Astrocyte (in vitro differentiated cells and primary cell): ENCODE data around the gene TMEM115. TPM values are rescaled to one million over a fixed set of nuclear protein-coding genes. Genes with fewer than 3 reads are reported as not detected.
A peak's percentile ranks its signal among the peaks of the same experiment; 100 is the strongest.

Experiments
- DNase-seq: peaks from one replicate; pipeline ENCODE4 v3.0.0-alpha.2; 2010; ENCODE audit warnings: low read depth
- FAIRE-seq: peaks from 2 replicates; lab custom pipeline; 2011; peaks lifted over from hg19 to GRCh38; lab: Jason Lieb, UNC
- H2AFZ ChIP-seq: 2 replicates; pipeline ENCODE4 v1.6.0; 2012; ENCODE audit warnings: low read depth, low read length, inconsistent platforms
- H3K27ac ChIP-seq: 2 replicates; pipeline ENCODE4 v1.5.1; 2011; ENCODE audit warnings: low read depth, low read length, inconsistent platforms
- H3K27me3 ChIP-seq: 2 replicates; pipeline ENCODE4 v1.6.0; 2011; ENCODE audit warnings: low read length, inconsistent platforms; ENCODE audit not compliant: insufficient read depth
- H3K36me3 ChIP-seq: 2 replicates; pipeline ENCODE4 v1.5.1; 2011; ENCODE audit warnings: low read length, inconsistent platforms; ENCODE audit not compliant: insufficient read depth
- H3K4me1 ChIP-seq: 2 replicates; pipeline ENCODE4 v1.5.1; 2011; ENCODE audit warnings: low read length, inconsistent platforms; ENCODE audit not compliant: insufficient read depth
- H3K4me2 ChIP-seq: 2 replicates; pipeline ENCODE4 v1.6.0; 2012; ENCODE audit warnings: low read length, inconsistent platforms
- H3K4me3 ChIP-seq: 2 replicates; pipeline ENCODE4 v1.5.1; 2011; ENCODE audit warnings: low read depth, mild to moderate bottlenecking, low read length, inconsistent platforms; ENCODE audit not compliant: insufficient read depth
- H3K79me2 ChIP-seq: 2 replicates; pipeline ENCODE4 v1.6.0; 2012; ENCODE audit warnings: mild to moderate bottlenecking, low read length, inconsistent platforms; ENCODE audit not compliant: insufficient read depth
- H3K9ac ChIP-seq: 2 replicates; pipeline ENCODE4 v1.6.0; 2012; ENCODE audit warnings: mild to moderate bottlenecking, low read length, inconsistent platforms
- H3K9me3 ChIP-seq: 2 replicates; pipeline ENCODE4 v1.5.1; 2012; ENCODE audit warnings: low read depth, mild to moderate bottlenecking, low read length, inconsistent platforms; ENCODE audit not compliant: insufficient read depth
- H4K20me1 ChIP-seq: 2 replicates; pipeline ENCODE4 v1.6.0; 2012; ENCODE audit warnings: low read length, inconsistent platforms; ENCODE audit not compliant: insufficient read depth
- H3K27ac Mint-ChIP-seq: one replicate; pipeline ENCODE4 v1.8.0; 2021; ENCODE audit warnings: mild to moderate bottlenecking, mixed read lengths; ENCODE audit not compliant: unreplicated experiment
- H3K27me3 Mint-ChIP-seq: one replicate; pipeline ENCODE4 v1.8.0; 2021; ENCODE audit warnings: low read depth, mixed read lengths; ENCODE audit not compliant: unreplicated experiment
- H3K36me3 Mint-ChIP-seq: one replicate; pipeline ENCODE4 v1.8.0; 2021; ENCODE audit warnings: low read depth, mixed read lengths; ENCODE audit not compliant: unreplicated experiment
- H3K4me1 Mint-ChIP-seq: one replicate; pipeline ENCODE4 v1.8.0; 2021; ENCODE audit warnings: low read depth, mixed read lengths; ENCODE audit not compliant: unreplicated experiment
- H3K4me3 Mint-ChIP-seq: one replicate; pipeline ENCODE4 v1.8.0; 2021; ENCODE audit warnings: mild to moderate bottlenecking, moderate library complexity, mixed read lengths; ENCODE audit not compliant: unreplicated experiment
- H3K9me3 Mint-ChIP-seq: one replicate; pipeline ENCODE4 v1.8.0; 2021; ENCODE audit warnings: mild to moderate bottlenecking, mixed read lengths; ENCODE audit not compliant: unreplicated experiment
- EZH2 ChIP-seq: IDR thresholded peaks from 2 replicates; pipeline ENCODE4 v1.6.1; 2012; ENCODE audit warnings: mild to moderate bottlenecking, low read length, inconsistent platforms; ENCODE audit not compliant: insufficient read depth
- total RNA-seq: library from RNA; stranded (reverse); gene quantifications from 2 replicates; pipeline ENCODE4 v1.2.1, GENCODE V29; 2021
- TF ChIP-seq, protein P1 (sequence below): IDR thresholded peaks from 2 replicates; pipeline ENCODE4 v1.5.1; 2011; ENCODE audit warnings: low read depth, mild to moderate bottlenecking, inconsistent platforms, low read length, moderate library complexity; ENCODE audit not compliant: insufficient read depth

Gene TMEM115
- total RNA-seq, 1 donor from 2014 or later = 48.7 TPM

DNA sequence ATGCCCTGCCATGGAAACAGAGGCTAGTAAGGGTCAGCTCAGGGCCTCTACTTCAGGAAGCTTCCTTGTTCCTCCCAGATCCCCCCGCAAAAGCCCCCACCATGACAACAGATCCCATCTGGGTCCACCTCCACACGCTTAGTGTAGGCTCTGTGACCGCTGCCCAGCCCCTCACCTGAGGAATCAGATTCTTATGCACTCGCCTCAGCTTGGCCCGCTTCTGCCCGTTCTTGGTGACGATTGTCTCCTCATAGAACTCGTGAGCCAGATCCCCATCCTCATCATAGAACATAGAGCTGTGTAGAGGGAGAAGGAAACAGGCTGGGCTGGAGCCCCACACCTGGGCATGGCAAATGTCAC is 33.2 kb downstream of the TMEM115 start:
- Histone ChIP-seq H3K36me3 (peaks cover 23% of the 10 kb centered on the region), H3K4me3 (no peak overlapping the region), H3K4me1 (peaks cover 20% of the 10 kb centered on the region), H3K79me2 (peaks cover 36% of the 10 kb centered on the region), H3K9me3 (no peaks in the 10 kb centered on the region), H4K20me1 (peaks cover 18% of the 10 kb centered on the region), H3K27me3 (no peaks in the 10 kb centered on the region), H2AFZ (no peak overlapping the region), H3K27ac (no peak overlapping the region), H3K4me2 (no peak overlapping the region), H3K9ac (no peak overlapping the region)
- peaks cover 10% of the 10 kb centered on the region for H3K36me3 Mint-ChIP-seq
- no peaks in the 10 kb centered on the region for H3K9me3 Mint-ChIP-seq
- peaks cover 14% of the 10 kb centered on the region for H3K4me1 Mint-ChIP-seq
- no peak for TF ChIP-seq EZH2
- TF ChIP-seq, protein P1, sequence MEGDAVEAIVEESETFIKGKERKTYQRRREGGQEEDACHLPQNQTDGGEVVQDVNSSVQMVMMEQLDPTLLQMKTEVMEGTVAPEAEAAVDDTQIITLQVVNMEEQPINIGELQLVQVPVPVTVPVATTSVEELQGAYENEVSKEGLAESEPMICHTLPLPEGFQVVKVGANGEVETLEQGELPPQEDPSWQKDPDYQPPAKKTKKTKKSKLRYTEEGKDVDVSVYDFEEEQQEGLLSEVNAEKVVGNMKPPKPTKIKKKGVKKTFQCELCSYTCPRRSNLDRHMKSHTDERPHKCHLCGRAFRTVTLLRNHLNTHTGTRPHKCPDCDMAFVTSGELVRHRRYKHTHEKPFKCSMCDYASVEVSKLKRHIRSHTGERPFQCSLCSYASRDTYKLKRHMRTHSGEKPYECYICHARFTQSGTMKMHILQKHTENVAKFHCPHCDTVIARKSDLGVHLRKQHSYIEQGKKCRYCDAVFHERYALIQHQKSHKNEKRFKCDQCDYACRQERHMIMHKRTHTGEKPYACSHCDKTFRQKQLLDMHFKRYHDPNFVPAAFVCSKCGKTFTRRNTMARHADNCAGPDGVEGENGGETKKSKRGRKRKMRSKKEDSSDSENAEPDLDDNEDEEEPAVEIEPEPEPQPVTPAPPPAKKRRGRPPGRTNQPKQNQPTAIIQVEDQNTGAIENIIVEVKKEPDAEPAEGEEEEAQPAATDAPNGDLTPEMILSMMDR = no peak
- no peaks in the 10 kb centered on the region for H3K27me3 Mint-ChIP-seq
- DNase-seq (no peak), FAIRE-seq (no peak)
- H3K4me3 Mint-ChIP-seq = peak overlapping the region; percentile 94
- H3K27ac Mint-ChIP-seq = peak overlapping the region; percentile 34

DNA sequence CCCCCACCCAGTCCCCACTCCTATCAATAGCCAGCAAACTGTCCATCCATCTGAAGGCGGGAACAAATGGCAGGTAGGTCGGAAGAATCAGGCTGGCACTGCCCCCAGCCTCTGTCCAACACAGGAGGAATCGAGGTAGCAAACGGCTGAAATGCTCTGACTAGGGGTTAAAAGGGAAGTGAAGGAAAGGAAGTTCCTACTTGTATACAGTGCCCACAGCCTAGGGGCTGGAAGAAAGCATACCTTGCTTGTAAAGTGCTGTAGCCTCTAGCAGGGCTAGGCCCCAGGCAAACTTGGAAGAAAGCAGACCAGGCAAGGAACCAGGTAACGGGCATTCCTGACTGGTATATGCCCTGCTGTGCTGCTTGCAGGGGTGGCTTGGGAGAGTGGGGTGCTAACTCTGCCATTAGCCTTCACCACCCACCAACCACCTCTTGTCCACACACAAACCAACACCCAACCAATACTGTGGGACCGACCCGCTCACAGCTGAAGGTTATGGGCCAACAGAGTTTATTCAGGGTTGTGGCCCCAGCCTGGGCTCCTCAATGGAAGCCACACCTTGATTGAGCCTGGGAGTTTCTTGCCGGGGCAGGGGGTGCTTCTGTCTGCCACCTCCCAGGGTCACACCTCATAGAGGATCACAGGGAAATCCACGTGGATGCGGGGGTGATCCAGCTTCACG is 33.7 kb downstream of the TMEM115 start:
- DNase-seq (no peak), FAIRE-seq (no peak)
- Mint-ChIP-seq H3K36me3 (peaks cover 5% of the 10 kb centered on the region), H3K27me3 (no peaks in the 10 kb centered on the region), H3K27ac (peak overlapping the region; percentile 34), H3K4me3 (no peak overlapping the region), H3K4me1 (peaks cover 14% of the 10 kb centered on the region), H3K9me3 (no peaks in the 10 kb centered on the region)
- Histone ChIP-seq H3K4me1 (peaks cover 21% of the 10 kb centered on the region), H3K79me2 (peaks cover 36% of the 10 kb centered on the region), H3K4me2 (no peak overlapping the region), H3K9ac (no peak overlapping the region), H3K27me3 (no peaks in the 10 kb centered on the region), H3K36me3 (peaks cover 18% of the 10 kb centered on the region), H3K4me3 (no peak overlapping the region), H2AFZ (no peak overlapping the region), H4K20me1 (peaks cover 14% of the 10 kb centered on the region), H3K27ac (no peak overlapping the region), H3K9me3 (no peaks in the 10 kb centered on the region)
- TF ChIP-seq, protein P1 = no peak
- TF ChIP-seq EZH2 = no peak

DNA sequence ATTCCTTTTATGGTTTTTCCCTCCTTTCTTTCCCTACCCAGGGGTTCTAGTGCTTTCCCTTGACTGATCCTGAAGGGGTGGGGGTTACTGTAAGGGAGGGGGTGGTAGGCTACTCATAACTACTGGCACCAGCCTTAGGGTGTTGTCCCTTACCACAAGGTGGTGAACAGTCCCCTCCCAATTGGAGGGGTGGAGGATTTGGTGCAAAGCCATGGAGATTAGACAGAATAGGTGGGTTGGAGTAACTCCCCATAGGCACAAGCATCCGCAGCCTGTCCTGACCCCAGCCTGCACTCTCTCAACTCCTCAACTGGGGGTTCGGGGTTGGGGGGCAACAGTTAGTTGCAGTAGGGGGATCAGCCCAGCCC is 34.2 kb downstream of the TMEM115 start:
- peaks cover 3% of the 10 kb centered on the region for H3K36me3 Mint-ChIP-seq
- H3K9ac ChIP-seq = no peak overlapping the region
- no peak for FAIRE-seq
- H3K4me1 ChIP-seq = peaks cover 26% of the 10 kb centered on the region
- H3K4me1 Mint-ChIP-seq = peaks cover 17% of the 10 kb centered on the region
- no peak overlapping the region for H3K27ac ChIP-seq
- H4K20me1 ChIP-seq = peaks cover 14% of the 10 kb centered on the region
- no peak overlapping the region for H3K4me3 ChIP-seq
- H3K27me3 ChIP-seq = no peaks in the 10 kb centered on the region
- H3K36me3 ChIP-seq = peaks cover 14% of the 10 kb centered on the region
- no peak overlapping the region for H2AFZ ChIP-seq
- no peaks in the 10 kb centered on the region for H3K27me3 Mint-ChIP-seq
- peaks cover 36% of the 10 kb centered on the region for H3K79me2 ChIP-seq
- no peak overlapping the region for H3K4me3 Mint-ChIP-seq
- TF ChIP-seq, protein P1 = no peak
- TF ChIP-seq EZH2 = no peak
- peak overlapping the region; percentile 26 for H3K27ac Mint-ChIP-seq
- H3K4me2 ChIP-seq = no peak overlapping the region
- H3K9me3 ChIP-seq = no peaks in the 10 kb centered on the region
- H3K9me3 Mint-ChIP-seq = no peaks in the 10 kb centered on the region
- no peak for DNase-seq
